Thoracic aorta (tissue), 2 donors: ENCODE results near the gene ARHGAP27. TPM values are rescaled to one million over a fixed set of nuclear protein-coding genes. Genes with fewer than 3 reads are reported as not detected.

ENCODE experiments used
- ATAC-seq: fragments of 150-250 bp; one replicate; pipeline ENCODE4 v1.8.0; 2017; ENCODE audit warnings: low read depth; ENCODE audit not compliant: insufficient number of reproducible peaks, low FRiP score
- DNase-seq: peaks from one replicate; pipeline ENCODE4 v3.0.0-alpha.2; 2020; ENCODE audit warnings: low spot score
- H3K27ac ChIP-seq, 2 donors: fragments of 200-600 bp; sonication (generic); 1 replicate in 1 of 2; 2 replicates in 1 of 2; pipeline ENCODE4 v1.5.1; 2016; ENCODE audit warnings: mild to moderate bottlenecking in 2 of 2, moderate library complexity in 2 of 2
- H3K27me3 ChIP-seq: fragments of 200-600 bp; sonication (generic); replicated peaks from 2 replicates; pipeline ENCODE4 v1.6.0; 2016; ENCODE audit warnings: mild to moderate bottlenecking; ENCODE audit not compliant: insufficient read depth
- H3K36me3 ChIP-seq: fragments of 200-600 bp; sonication (generic); one replicate; pipeline ENCODE4 v1.5.1; 2016
- H3K4me1 ChIP-seq, 2 donors: fragments of 200-600 bp; sonication (generic); 1 replicate in 1 of 2; 2 replicates in 1 of 2; pipeline versions ENCODE4 v1.5.1 to v1.6.0; 2016; ENCODE audit warnings: low read depth in 2 of 2, mild to moderate bottlenecking in 1 of 2; ENCODE audit not compliant: control insufficient read depth in 1 of 2
- H3K4me3 ChIP-seq: fragments of 200-600 bp; sonication (generic); 2 replicates; pipeline ENCODE4 v1.5.1; 2016; ENCODE audit warnings: mild to moderate bottlenecking
- H3K9me3 ChIP-seq: fragments of 200-600 bp; sonication (generic); 2 replicates; pipeline ENCODE4 v1.5.1; 2016
- CTCF ChIP-seq: fragments of 200-600 bp; sonication (generic); IDR thresholded peaks from one replicate; pipeline ENCODE4 v1.5.1; 2019; ENCODE audit warnings: antibody characterized with exemption
- total RNA-seq, 2 donors: library from RNA; depleted of rRNA; stranded (reverse); fragments of >200 nt; gene quantifications; one replicate each; pipeline versions ENCODE4 v1.1.0 to v1.2.3, GENCODE V29; 2016

The ARHGAP27 gene
- total RNA-seq, 2 donors from 2014 or later = 25.5 to 33.4 TPM

- no peak for ATAC-seq
- Histone ChIP-seq H3K27ac (no peak overlapping the region), H3K36me3 (no peaks in the 10 kb centered on the region), H3K4me3 (no peak overlapping the region), H3K27me3 (no peaks in the 10 kb centered on the region), H3K4me1 (peaks cover 13 to 22% of the 10 kb centered on the region in 2 donors), H3K9me3 (no peaks in the 10 kb centered on the region)
- no peak for TF ChIP-seq CTCF
- no peak for DNase-seq
Measured at GRCh38 chr17:45368651-45369050, 64.0 kb downstream of the ARHGAP27 start.

- TF ChIP-seq CTCF = no peak
- H3K4me1 ChIP-seq = peaks cover 9 to 13% of the 10 kb centered on the region in 2 donors
- no peak for DNase-seq
- no peaks in the 10 kb centered on the region for H3K9me3 ChIP-seq
- no peak overlapping the region for H3K4me3 ChIP-seq
- no peak overlapping the region for H3K27ac ChIP-seq
- ATAC-seq = no peak
- no peaks in the 10 kb centered on the region for H3K27me3 ChIP-seq
- H3K36me3 ChIP-seq = no peaks in the 10 kb centered on the region
Measured at GRCh38 chr17:45367216-45367615, 65.5 kb downstream of the ARHGAP27 start.

- H3K4me1 ChIP-seq = peaks cover 5 to 8% of the 10 kb centered on the region in 2 donors
Measured at GRCh38 chr17:45366691-45367090, 66.0 kb downstream of the ARHGAP27 start.

GRCh38 chr17:45366049-45366448 is 66.6 kb downstream of the ARHGAP27 start:
- peaks cover under 1 to 3% of the 10 kb centered on the region in 2 donors for H3K4me1 ChIP-seq
- H3K36me3 ChIP-seq = no peaks in the 10 kb centered on the region
- ATAC-seq (no peak), DNase-seq (no peak)
- no peaks in the 10 kb centered on the region for H3K9me3 ChIP-seq
- H3K4me3 ChIP-seq = no peak overlapping the region
- H3K27me3 ChIP-seq = no peaks in the 10 kb centered on the region
- TF ChIP-seq CTCF = no peak
- no peak overlapping the region for H3K27ac ChIP-seq

More at GRCh38 chr17:45366691-45367090, 66.0 kb downstream of the ARHGAP27 start:
- H3K9me3 ChIP-seq = no peaks in the 10 kb centered on the region
- H3K36me3 ChIP-seq = no peaks in the 10 kb centered on the region
- TF ChIP-seq CTCF = no peak
- H3K4me3 ChIP-seq = no peak overlapping the region
- no peak for ATAC-seq
- H3K27me3 ChIP-seq = no peaks in the 10 kb centered on the region
- no peak for DNase-seq
- H3K27ac ChIP-seq = no peak overlapping the region

GRCh38 chr17:45364531-45365390 is 67.9 kb downstream of the ARHGAP27 start:
- no peak for TF ChIP-seq CTCF
- no peaks in the 10 kb centered on the region for H3K9me3 ChIP-seq
- DNase-seq (no peak), ATAC-seq (no peak)
- H3K36me3 ChIP-seq = no peaks in the 10 kb centered on the region
- H3K27ac ChIP-seq = no peak overlapping the region
- no peaks in the 10 kb centered on the region for H3K27me3 ChIP-seq
- no peaks in the 10 kb centered on the region for H3K4me1 ChIP-seq
- H3K4me3 ChIP-seq = no peak overlapping the region
